HepG2 (cell line): Measurements from ENCODE around the gene DLL4. TPM values are rescaled to one million over a fixed set of nuclear protein-coding genes. Genes with fewer than 3 reads are reported as not detected.

Experiments
- ARNT2 ChIP-seq: sonication (generic); formaldehyde crosslinking; IDR thresholded peaks from 2 replicates; pipeline ENCODE4 v1.8.0; 2022; ENCODE audit warnings: mild to moderate bottlenecking, low read depth, missing genetic modification reagents, moderate library complexity
- GABPB1 ChIP-seq: IDR thresholded peaks from 2 replicates; pipeline ENCODE4 v1.6.1; 2016; ENCODE audit warnings: mild to moderate bottlenecking, missing genetic modification reagents, moderate library complexity, missing compliant biosample characterization
- GATAD2A ChIP-seq: IDR thresholded peaks from 2 replicates; pipeline ENCODE4 v1.6.1; 2016
- IRF2 ChIP-seq: IDR thresholded peaks from 2 replicates; pipeline ENCODE4 v1.6.1; 2018; ENCODE audit warnings: missing genetic modification reagents, missing compliant biosample characterization
- NBN ChIP-seq: fragments of 450-650 bp; conservative IDR thresholded peaks from 2 replicates; pipeline ENCODE4 v1.6.1; 2017
- SOX6 ChIP-seq, 2 experiments: fragments of 450-650 bp in 1 of 2; sonication (generic) in 1 of 2; formaldehyde crosslinking in 1 of 2; IDR thresholded peaks; 2 replicates each; pipeline versions ENCODE4 v1.4.0 to v1.6.1; 2017 to 2020; ENCODE audit warnings: antibody characterized with exemption in 1 of 2, mild to moderate bottlenecking in 1 of 2, missing genetic modification reagents in 1 of 2
- SRF ChIP-seq: IDR thresholded peaks from 2 replicates; pipeline ENCODE4 v1.6.1; 2011; ENCODE audit warnings: mild to moderate bottlenecking, low read depth, low read length, moderate library complexity
- STAT5B ChIP-seq: sonication (generic); formaldehyde crosslinking; IDR thresholded peaks from 2 replicates; pipeline ENCODE4 v1.4.0; 2020; ENCODE audit warnings: missing genetic modification reagents
- ZNF317 ChIP-seq: sonication (generic); formaldehyde crosslinking; IDR thresholded peaks from 2 replicates; pipeline ENCODE4 v1.5.0; 2020; ENCODE audit warnings: mild to moderate bottlenecking, missing genetic modification reagents
- ZNF652 ChIP-seq: IDR thresholded peaks from 2 replicates; pipeline ENCODE4 v1.6.1; 2016; ENCODE audit warnings: low read depth, borderline replicate concordance
- ZNF709 ChIP-seq: sonication (generic); formaldehyde crosslinking; IDR thresholded peaks from 2 replicates; pipeline ENCODE4 v1.5.0; 2020; ENCODE audit warnings: mild to moderate bottlenecking, missing genetic modification reagents
- polyA plus RNA-seq, 8 experiments: library from polyadenylated mRNA; depleted of rRNA in 3 of 8; stranded (reverse) in 7 of 8; unstranded in 1 of 8; fragments of >200 nt; fragmentation: Illumina TruSeq in 4 of 8; extraction: Trizol in 4 of 8; gene quantifications; 2 replicates each; pipeline versions ENCODE4 v1.2.1 to v1.2.3, GENCODE V29; 2011 to 2016; ENCODE audit warnings: low read depth in 4 of 8, missing spikeins in 1 of 8, mixed read lengths in 1 of 8; ENCODE audit not compliant: insufficient read depth in 1 of 8
- total RNA-seq, 5 experiments: library from RNA; depleted of rRNA; stranded (reverse); fragments of >200 nt; fragmentation: Illumina TruSeq; extraction: Trizol; gene quantifications; 2 replicates each; pipeline ENCODE4 v1.2.3, GENCODE V29; 2016; ENCODE audit warnings: low read depth in 1 of 5
- TF ChIP-seq, protein P1 (sequence below): sonication (generic); formaldehyde crosslinking; IDR thresholded peaks from 2 replicates; pipeline ENCODE4 v1.4.0; 2020; ENCODE audit warnings: missing genetic modification reagents, borderline replicate concordance
- TF ChIP-seq, protein P2 (sequence below): sonication (generic); formaldehyde crosslinking; IDR thresholded peaks from 2 replicates; pipeline ENCODE4 v1.5.0; 2020; ENCODE audit warnings: mild to moderate bottlenecking, missing genetic modification reagents, moderate library complexity
- TF ChIP-seq, protein P3 (sequence below): IDR thresholded peaks from 2 replicates; pipeline ENCODE4 v1.6.1; 2016; ENCODE audit warnings: mild to moderate bottlenecking
- TF ChIP-seq, protein P4 (sequence below): IDR thresholded peaks from 2 replicates; pipeline ENCODE4 v1.6.1; 2016; ENCODE audit warnings: missing compliant biosample characterization, missing genetic modification reagents, borderline replicate concordance
- TF ChIP-seq, protein P5 (sequence below): sonication (generic); formaldehyde crosslinking; IDR thresholded peaks from 2 replicates; pipeline ENCODE4 v1.5.1; 2020; ENCODE audit warnings: mild to moderate bottlenecking, missing genetic modification reagents, moderate library complexity

Gene DLL4
- total and polyA plus RNA-seq, 2 of the 13 experiments (the other 11 are each of a cell fraction or from before 2014, with no cell fraction given): 0.20 to 0.25 TPM

DNA sequence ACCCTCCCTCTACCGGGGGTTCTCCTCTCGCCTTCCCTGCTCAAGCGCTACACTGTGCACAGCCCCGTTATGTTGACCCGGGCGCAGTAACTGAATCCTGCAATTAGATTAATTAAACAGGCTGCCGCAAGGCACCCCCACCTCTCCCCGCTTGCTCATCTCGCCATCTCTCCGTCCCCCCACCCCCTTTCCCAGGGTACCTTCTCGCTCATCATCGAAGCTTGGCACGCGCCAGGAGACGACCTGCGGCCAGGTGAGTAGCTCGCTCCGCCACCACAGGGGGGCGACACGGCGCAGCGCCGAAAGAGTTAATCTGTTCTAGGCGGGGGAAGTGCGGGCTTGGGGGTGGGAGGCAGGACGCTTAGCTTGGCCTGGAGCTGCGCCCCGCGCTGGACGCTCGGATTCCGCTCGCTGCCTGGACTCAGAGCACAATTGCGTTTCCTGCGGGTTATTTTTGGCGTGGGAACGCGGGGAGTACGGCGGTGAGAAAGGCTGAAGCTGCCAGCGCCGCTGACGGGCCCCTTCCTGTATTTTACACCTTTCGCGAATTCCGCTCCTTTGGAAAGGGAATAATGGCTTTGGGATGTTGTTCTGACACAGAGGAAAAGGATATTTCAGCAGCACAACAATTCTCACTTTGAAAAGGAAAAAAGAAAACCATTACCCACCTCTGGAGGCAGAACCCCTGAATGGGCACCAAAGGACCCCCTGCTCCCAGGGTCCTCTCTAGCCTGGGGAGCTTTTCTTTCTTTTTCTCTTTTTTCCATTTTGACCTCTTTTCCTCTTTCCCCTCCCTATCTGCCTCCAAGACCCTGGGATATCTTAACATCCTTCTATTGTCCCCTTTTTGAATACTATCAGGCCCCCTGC lies 1.5 kb downstream of the DLL4 start (continued):
- TF ChIP-seq, protein P1, sequence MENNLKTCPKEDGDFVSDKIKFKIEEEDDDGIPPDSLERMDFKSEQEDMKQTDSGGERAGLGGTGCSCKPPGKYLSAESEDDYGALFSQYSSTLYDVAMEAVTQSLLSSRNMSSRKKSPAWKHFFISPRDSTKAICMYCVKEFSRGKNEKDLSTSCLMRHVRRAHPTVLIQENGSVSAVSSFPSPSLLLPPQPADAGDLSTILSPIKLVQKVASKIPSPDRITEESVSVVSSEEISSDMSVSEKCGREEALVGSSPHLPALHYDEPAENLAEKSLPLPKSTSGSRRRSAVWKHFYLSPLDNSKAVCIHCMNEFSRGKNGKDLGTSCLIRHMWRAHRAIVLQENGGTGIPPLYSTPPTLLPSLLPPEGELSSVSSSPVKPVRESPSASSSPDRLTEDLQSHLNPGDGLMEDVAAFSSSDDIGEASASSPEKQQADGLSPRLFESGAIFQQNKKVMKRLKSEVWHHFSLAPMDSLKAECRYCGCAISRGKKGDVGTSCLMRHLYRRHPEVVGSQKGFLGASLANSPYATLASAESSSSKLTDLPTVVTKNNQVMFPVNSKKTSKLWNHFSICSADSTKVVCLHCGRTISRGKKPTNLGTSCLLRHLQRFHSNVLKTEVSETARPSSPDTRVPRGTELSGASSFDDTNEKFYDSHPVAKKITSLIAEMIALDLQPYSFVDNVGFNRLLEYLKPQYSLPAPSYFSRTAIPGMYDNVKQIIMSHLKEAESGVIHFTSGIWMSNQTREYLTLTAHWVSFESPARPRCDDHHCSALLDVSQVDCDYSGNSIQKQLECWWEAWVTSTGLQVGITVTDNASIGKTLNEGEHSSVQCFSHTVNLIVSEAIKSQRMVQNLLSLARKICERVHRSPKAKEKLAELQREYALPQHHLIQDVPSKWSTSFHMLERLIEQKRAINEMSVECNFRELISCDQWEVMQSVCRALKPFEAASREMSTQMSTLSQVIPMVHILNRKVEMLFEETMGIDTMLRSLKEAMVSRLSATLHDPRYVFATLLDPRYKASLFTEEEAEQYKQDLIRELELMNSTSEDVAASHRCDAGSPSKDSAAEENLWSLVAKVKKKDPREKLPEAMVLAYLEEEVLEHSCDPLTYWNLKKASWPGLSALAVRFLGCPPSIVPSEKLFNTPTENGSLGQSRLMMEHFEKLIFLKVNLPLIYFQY: no peak
- TF ChIP-seq ZNF652 (peak; percentile 98), SRF (0 out of 2 replicates have a peak, but pooled peaks have one; percentile 1), NBN (no peak), GATAD2A (peak; percentile 50), ZNF317 (CRISPR knock-in tag) (no peak), GABPB1 (CRISPR knock-in tag) (peak; percentile 31; the same call in 1 of the 2 replicates), SOX6 (IDR thresholded peaks at IDR 0.05) (no peak), SOX6 (CRISPR knock-in tag; IDR thresholded peaks at IDR 0.05) (0 out of 2 replicates have a peak, but pooled peaks have one; percentile 10), ZNF709 (CRISPR knock-in tag) (no peak), IRF2 (CRISPR knock-in tag) (0 out of 2 replicates have a peak, but pooled peaks have one; percentile 19), ARNT2 (0 out of 2 replicates have a peak, but pooled peaks have one; percentile 31), STAT5B (CRISPR knock-in tag) (no peak)
- TF ChIP-seq, protein P2, sequence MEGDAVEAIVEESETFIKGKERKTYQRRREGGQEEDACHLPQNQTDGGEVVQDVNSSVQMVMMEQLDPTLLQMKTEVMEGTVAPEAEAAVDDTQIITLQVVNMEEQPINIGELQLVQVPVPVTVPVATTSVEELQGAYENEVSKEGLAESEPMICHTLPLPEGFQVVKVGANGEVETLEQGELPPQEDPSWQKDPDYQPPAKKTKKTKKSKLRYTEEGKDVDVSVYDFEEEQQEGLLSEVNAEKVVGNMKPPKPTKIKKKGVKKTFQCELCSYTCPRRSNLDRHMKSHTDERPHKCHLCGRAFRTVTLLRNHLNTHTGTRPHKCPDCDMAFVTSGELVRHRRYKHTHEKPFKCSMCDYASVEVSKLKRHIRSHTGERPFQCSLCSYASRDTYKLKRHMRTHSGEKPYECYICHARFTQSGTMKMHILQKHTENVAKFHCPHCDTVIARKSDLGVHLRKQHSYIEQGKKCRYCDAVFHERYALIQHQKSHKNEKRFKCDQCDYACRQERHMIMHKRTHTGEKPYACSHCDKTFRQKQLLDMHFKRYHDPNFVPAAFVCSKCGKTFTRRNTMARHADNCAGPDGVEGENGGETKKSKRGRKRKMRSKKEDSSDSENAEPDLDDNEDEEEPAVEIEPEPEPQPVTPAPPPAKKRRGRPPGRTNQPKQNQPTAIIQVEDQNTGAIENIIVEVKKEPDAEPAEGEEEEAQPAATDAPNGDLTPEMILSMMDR (CRISPR knock-in tag): peak; percentile 85
- TF ChIP-seq, protein P3, sequence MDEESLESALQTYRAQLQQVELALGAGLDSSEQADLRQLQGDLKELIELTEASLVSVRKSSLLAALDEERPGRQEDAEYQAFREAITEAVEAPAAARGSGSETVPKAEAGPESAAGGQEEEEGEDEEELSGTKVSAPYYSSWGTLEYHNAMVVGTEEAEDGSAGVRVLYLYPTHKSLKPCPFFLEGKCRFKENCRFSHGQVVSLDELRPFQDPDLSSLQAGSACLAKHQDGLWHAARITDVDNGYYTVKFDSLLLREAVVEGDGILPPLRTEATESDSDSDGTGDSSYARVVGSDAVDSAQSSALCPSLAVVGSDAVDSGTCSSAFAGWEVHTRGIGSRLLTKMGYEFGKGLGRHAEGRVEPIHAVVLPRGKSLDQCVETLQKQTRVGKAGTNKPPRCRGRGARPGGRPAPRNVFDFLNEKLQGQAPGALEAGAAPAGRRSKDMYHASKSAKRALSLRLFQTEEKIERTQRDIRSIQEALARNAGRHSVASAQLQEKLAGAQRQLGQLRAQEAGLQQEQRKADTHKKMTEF (CRISPR knock-in tag): no peak
- TF ChIP-seq, protein P4, sequence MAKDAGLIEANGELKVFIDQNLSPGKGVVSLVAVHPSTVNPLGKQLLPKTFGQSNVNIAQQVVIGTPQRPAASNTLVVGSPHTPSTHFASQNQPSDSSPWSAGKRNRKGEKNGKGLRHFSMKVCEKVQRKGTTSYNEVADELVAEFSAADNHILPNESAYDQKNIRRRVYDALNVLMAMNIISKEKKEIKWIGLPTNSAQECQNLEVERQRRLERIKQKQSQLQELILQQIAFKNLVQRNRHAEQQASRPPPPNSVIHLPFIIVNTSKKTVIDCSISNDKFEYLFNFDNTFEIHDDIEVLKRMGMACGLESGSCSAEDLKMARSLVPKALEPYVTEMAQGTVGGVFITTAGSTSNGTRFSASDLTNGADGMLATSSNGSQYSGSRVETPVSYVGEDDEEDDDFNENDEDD: peak; percentile 41; the same call in 1 of the 2 replicates
- TF ChIP-seq, protein P5, sequence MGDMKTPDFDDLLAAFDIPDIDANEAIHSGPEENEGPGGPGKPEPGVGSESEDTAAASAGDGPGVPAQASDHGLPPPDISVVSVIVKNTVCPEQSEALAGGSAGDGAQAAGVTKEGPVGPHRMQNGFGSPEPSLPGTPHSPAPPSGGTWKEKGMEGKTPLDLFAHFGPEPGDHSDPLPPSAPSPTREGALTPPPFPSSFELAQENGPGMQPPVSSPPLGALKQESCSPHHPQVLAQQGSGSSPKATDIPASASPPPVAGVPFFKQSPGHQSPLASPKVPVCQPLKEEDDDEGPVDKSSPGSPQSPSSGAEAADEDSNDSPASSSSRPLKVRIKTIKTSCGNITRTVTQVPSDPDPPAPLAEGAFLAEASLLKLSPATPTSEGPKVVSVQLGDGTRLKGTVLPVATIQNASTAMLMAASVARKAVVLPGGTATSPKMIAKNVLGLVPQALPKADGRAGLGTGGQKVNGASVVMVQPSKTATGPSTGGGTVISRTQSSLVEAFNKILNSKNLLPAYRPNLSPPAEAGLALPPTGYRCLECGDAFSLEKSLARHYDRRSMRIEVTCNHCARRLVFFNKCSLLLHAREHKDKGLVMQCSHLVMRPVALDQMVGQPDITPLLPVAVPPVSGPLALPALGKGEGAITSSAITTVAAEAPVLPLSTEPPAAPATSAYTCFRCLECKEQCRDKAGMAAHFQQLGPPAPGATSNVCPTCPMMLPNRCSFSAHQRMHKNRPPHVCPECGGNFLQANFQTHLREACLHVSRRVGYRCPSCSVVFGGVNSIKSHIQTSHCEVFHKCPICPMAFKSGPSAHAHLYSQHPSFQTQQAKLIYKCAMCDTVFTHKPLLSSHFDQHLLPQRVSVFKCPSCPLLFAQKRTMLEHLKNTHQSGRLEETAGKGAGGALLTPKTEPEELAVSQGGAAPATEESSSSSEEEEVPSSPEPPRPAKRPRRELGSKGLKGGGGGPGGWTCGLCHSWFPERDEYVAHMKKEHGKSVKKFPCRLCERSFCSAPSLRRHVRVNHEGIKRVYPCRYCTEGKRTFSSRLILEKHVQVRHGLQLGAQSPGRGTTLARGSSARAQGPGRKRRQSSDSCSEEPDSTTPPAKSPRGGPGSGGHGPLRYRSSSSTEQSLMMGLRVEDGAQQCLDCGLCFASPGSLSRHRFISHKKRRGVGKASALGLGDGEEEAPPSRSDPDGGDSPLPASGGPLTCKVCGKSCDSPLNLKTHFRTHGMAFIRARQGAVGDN (CRISPR knock-in tag): peak; percentile 59
